HG03378 (cell line): ENCODE results near the gene ATG7.
"Not testable (repeated sequence)": the region's sequence is repeated elsewhere in the genome, so short reads cannot be mapped to it uniquely, and the experiment has no call there.

Experiments
- ATAC-seq: cut with Tn5 transposase; IDR thresholded peaks from one replicate; pipeline ENCODE4 v1.9.1; 2021; ENCODE audit warnings: mild to moderate bottlenecking, moderate library complexity; ENCODE audit not compliant: unreplicated experiment

ATG7 gene

DNA sequence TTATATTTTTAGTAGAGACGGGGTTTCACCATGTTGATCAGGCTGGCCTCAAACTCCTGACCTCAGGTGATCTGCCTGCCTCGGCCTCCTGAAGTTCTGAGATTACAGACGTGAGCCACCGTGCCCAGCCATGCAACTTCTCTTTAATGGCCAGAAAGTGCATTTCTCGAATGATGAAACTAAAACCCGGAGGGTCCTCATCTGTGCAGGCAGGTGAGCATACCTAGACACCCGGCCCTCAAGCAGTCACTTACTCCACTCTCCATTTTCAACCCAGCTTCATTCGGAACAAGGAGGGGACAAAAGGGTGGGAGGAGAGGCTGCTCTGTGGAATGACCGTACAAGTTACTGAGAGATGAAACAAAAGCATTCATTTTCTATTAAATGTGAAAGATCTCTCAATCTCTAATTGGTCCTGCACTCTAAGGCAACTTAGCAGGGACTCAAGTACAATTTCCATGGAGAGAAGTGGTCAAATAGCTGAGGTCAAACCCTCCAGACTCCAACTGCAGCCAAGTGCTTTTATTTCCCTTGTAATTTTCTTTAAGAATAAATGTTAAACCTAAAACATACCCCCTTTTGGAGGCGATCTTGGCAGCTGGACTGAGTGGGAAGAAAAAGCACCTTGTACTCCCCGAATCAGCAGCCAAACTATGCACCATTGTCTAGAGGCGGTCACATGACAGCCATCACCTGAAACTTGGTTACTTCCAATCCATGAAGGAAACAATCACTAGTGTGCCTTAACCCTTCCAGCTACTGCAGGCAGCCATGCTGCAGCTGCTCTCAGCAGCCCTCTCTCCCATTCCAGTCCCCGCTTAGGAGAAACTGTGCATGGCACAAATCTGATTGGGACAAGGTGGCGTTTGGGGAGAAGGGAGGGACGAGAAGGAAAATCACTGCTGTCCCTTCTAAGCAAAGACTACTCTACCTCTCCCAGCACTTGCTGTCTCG lies 309.3 kb downstream of the ATG7 start:
- no peak for ATAC-seq

DNA sequence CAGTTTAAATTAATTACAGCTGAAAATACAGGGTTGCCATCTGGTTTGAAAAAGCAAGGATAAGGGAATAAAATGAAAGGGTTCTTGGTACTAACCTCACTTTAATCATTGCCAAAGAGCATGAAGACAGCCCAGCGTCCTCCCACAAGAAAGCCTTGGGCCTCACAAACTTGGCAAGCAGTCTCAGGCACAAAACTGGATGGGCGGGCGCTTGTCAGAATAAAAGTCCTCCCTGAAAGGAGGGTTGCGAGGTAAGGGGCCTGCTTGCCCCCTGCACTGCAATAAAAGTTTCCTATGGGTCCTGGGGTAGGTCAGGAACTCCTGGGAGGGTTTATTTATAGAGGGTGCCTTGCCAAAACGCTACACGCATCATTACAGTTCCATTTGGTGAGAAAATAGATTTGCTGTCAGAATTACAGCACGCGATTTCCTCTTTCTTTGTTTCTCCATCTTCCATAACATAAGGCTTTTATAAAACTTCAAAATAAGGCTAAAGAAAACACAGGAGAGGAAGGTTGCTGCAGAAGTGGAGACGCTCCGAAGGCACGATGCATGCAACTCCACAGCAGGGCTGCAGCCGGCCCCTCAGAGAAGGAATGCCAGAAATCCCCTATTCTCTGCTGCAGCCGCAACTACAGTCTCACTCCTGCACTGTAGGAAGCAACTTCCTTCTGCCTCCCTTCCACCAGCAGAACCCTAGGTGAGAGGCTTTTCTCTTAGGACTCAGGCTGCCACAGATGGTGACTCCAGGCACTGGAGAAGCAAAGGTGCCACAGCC lies 310.2 kb downstream of the ATG7 start:
- no peak for ATAC-seq

DNA sequence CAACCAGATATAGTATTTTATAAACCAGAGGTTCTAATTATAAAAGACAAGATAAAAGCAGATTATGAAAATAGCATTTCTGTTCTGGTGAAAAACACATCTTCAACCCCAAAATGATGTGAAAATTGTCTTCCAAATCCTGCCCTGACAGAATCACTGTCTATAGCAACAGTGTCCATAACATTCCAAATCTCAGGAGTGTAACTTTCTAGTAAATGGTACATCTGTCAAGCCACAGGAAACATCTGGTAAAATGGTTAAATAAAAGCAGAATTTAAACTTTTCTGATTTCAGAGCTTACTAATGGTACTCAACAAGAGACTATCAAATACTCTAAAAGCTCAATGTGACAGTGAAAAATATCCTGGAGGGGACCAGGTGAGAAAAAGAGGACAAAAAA lies 311.0 kb downstream of the ATG7 start:
- no peak for ATAC-seq

DNA sequence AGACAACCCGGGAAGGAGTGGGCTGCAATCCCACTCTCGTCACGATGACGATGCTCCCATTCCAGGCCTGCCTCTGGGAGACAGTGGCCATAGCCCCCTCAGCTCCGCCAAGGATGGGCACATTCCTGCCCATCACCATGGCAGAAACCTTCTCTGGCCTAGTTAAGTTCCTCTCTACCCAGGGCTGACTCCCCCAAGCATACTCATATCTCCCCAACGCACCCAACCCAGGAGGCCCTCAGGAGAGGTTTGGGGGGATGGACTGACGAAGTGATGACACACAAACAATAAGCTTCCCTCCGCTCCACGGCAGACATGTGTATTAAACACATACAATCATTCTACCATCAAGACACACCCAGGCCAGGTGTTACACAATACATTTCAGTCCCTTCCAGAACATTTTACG lies 311.4 kb downstream of the ATG7 start:
- no peak for ATAC-seq

DNA sequence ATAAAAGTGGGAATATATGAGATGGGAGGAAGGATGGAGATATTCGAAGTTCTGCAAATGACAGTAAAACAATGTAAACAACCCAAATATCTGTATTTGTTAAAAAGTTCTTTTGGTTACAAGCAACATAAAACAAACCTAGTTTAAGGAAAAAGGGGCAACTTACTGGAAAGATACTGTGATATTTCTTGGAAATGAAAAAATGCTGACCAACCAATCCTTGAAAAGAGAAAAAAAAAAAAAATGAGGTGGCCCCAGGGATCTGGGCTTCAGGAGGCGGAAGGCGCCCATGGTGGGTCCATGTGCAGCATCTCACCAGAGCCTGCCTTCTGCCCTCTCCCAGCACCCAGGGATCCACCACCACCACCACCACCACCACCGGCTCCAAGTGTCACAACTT lies 312.4 kb downstream of the ATG7 start:
- no peak for ATAC-seq

DNA sequence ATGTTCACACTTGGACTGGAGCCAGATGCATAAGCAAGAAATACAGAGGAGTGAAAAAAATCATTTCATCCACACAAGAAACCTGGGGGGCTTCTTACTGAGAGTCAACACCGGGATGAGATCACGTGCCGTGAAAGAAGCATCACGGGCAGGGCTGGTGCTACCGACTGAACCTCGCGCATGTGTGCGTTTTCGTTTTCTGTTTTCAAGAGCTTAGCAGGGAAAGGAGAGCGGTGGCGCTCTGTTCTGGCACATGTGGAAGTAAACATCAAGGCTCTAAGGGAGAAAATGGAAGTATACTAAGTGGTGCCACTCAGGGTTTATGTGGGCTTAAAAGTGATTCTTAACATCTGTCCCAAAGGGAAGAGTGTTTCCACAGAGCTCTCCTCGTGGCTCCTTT lies 315.6 kb downstream of the ATG7 start:
- no peak for ATAC-seq

DNA sequence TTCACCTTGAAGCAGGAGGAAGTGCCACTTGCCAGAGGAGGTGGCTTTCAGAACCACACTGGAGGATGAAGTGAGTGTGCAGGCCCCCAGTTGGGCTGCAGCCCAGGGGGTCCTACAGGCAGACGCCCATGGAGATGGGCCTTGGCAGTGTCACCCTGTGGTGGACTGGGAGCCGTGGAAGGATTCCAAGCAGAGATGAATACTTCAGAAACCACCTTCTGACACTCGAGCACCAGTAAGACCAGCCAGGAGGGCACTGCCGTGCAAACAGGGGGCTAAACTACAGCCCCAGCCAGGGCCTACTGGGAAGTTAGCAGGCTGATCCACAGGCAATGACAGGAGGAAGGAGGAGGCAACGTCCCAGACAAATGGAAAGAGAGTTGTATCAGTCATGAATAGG lies 316.1 kb downstream of the ATG7 start:
- ATAC-seq, result no peak

DNA sequence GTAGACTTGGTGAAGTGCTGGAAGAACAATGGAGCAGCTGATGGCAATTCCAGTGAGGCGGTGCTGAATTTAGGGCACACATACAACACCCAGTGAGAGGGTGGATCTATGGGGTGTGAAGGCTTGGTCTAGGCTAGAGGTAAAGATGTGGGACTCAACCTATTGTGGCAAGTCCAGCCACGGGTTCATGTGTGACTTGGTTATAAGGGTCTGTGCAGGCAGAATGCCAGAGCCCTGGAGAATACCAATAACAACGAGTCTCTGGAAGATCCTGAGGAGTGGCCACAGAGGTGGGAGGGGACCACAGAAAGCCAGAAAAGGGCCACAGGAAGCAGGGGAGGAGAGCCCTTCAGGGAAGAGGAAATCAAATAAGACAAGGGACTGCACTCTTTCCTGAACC lies 316.6 kb downstream of the ATG7 start:
- ATAC-seq, result no peak

DNA sequence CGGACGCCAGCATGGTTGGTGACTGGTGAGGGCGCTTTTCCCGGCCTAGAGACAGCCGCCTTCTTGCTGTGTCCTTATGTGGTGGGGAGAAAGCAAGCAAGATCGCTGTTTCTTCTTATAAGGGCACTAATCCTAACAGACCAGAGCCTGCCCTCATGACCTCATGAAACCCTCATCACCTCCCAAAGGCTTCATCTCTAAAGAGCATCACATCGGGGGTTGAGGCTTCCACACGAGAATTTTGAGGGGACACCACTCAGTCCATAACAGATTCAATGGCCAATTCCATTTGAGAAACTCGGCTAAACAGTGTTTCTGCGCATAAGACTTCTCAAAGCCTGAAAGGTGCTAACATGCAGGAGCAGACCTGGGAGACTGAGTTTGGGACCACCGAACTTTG lies 317.5 kb downstream of the ATG7 start:
- ATAC-seq, result no peak

DNA sequence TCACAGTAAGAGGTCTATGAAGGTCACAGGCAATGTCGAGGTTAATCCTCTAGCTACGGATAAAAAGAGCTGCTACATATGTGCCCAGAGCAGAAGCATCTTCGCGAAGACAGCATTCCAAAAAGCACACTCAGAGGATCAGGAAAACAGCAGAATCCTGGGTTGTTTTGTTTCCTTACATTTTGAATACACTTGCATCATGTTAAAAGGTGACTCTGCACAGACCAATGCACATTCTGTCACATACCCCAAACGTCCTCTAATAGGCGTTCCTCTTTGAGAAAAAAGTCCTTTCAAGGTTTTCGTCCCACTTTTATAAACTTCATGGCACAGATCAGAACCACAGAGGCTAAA lies 318.8 kb downstream of the ATG7 start:
- ATAC-seq, result no peak

DNA sequence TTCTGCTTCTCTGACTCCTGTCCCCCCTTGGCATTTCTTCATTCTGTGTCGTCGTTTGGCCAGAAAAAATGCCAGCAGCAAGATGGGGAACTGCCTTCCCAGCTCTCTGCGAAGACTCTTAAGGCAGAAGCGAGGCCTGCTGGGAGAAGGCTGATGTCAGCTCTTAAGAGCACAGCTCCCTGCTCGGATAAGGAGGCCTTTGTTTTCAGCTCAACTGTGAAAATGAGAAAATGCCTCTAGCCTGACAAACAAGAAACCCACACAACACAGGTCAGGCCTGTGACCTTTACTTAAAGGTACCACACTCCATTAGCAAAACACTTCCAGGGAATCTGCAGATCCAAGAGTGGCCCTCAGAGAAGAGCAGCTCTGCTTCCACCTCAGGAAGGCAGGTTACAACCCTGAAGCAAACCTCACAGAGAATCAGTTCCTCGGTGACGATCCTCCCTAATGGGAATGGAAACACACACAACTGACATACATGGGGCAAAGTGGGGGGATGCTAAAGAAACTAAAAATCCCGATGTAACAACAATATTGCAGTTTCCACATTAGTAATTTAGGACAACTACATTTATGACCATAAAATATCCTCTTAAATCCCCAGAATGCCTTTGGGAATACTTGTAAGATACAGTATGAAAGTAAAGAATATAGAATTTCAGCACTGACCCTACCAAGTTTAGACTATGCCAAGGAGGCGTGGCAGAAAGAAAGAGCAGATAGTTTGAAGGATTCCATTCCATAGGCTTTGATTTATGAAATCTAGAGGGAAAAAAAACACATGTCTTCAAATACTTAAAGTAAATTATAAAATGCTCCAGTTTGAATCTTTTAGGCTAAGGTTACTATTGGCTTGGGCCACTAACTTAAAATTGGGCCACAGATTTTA lies 319.4 kb downstream of the ATG7 start:
- no peak for ATAC-seq

DNA sequence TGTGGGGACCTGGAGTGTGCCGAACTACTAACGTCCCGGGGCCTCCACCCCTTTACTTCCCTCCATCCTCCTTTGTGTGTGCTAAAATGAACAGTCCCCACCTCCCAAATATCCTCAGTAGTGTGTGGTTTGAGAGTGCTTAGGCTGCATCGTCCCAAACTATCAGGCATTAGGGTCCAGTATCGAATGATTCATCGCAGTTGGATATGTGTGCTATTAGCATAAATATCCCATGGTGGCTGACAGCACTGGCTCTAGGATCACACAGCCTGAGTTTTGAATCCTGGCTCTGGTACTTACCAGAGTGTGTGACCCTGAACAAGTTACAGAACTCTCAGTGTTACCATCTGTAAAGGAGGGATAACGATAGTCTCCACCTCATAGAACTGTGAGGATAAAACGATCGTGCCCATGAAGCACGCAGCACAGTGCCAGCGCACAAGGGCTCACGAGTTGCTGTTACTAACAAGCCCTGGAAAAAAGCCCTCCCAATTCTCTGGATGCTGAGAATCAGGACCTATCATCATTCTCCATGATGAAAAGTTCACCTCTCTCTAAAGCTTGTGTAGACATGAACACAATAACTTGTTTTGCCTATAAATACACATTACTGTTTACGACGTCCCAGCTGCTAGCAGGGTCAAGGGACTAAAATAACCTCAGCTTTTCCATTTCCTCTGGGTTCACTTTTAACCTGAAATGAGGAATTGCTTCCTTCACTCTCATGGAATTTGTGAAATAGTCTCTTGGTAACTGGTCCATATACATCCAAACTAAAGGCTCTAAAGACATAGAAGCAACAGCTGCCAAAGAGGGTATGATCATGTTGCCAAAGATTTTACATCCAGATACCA lies 320.5 kb downstream of the ATG7 start:
- ATAC-seq, result no peak

DNA sequence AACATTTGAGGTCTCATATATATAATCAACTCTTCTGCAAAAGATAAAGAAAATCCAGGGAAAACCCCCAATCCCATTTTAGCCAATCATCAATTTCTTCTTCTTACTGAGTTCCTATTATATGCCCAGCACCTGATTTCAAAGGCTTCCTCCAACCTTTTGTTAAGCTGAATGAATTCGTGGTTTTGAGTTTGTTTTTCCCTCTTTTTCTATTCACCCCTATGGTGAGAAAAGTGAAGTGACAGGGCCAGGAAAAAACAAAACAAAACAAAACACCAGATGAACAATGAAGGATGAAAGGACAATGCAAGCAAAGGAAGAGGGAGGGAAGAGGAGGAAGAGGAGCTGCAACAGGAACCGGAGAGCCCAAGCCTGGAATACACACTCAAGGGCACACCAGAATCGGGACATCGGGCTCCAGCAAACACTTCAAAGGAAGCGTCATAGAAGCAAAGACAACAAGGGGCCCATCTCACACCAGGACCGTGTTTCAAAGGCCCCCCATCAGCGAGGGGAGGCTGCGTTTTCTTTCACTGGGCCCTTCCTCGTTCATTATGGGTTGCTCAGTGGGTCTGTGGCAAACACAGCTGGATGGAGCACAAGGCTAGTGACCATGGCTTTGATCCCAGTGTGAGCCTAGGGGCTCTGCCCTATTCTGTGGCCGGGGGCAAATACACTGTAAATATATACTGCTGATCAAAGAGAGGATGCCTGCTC lies 321.3 kb downstream of the ATG7 start:
- ATAC-seq, result no peak

DNA sequence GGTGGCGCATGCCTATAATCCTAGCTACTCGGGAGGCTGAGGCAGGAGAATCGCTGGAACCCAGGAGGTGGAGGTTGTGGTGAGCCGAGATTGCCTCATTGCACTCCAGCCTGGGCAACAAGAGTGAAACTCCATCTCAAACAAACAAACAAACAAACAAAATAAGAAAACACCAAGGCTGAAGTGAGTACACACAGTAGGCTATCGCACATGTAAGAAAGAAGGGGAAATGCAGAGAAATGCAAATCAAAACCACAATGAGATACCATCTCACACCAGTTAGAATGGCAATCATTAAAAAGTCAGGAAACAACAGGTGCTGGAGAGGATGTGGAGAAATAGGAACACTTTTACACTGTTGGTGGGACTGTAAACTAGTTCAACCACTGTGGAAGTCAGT lies 322.8 kb downstream of the ATG7 start:
- not testable (repeated sequence) for ATAC-seq

DNA sequence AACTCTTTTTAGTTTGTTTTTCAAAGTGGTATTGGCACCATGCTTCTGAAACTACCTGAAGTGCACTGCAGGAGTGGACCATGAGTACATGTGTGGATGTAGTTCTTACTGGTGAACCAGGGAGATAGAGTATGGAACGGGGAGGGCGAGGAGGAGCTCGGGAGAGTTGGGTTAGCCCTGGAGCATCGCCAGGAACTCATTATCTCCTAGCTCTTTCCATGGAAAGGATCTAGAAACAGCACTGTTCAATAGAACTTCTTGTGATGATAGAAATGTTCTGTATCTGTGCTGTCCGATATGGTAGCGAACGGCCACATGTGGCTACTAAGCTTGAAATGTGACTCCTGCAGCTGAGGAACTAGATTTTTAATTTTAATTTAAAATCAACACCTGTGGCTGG lies 324.2 kb downstream of the ATG7 start:
- no peak for ATAC-seq

DNA sequence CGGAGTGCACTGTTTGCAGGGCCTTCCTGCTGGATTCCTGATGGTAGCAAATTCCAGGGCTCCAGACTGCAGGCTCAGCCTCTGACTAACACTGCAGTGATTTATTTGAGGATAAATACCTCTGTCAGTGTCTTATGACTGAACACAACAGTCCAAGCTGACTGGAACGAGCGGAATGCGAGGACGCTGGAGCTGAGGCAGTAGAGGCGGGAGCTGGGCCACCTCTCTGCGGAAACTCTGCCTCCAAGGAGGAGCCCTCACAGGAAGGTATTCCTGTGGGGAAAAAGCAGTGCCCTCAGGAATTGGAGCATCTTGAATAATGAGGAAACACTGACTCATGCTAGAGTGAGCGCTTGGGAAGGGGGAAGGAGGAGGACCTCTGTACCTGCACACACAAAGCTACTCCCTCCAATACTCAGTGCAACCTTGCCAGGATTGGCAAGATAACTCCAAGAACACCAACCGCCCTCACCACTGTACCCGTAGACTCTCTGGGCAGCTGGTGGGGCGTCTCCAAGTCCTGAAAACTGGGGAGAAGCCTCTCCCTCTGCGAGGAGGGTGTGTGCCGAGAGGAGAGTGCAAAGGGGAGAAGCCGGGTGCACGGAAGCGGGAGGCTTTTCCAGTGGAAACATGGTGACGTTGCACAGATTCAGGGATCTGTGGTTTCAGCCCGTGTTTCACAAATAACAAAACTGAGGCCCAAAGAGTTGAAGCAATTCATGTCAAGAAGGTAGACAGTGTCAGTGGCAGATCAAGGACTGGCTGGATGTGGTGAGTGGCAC lies 328.5 kb downstream of the ATG7 start:
- no peak for ATAC-seq

DNA sequence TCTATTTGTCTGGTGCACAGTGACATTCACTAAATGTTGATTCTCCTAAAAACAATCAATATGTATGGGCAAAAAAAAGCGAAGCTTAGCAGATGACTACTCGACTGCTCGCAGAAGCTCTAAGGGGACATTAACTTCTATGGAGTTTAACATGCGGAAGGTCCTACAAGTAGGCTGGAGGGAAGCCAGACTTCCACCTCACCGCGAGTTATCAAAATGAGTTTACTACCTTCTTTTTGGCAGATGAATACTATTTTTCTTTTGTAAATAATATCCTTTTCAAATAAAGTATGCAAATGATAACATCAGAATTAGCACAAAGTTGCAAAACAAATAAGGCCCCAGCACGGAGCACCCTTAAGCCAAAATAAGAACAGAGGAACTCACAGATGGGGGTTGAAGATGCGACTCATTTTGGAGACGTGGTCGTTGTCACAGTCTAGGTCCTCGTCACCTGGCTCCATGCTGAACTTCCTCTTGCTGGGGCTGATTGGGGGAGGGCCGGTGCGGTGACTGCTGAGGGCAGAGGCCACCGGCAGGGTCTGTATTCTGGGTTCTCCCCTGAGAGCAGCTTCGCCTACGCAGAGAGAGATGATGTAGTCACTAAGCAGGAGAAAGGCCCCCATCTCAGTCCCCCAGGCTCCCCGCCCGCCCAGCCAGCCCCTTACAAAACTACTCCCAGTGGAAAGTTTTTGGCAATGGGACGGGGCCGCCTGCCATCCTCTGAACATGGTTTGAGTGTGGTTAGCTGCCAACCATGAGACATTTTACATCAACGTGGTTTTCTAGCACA lies 329.4 kb downstream of the ATG7 start:
- ATAC-seq, result peak; percentile 82

DNA sequence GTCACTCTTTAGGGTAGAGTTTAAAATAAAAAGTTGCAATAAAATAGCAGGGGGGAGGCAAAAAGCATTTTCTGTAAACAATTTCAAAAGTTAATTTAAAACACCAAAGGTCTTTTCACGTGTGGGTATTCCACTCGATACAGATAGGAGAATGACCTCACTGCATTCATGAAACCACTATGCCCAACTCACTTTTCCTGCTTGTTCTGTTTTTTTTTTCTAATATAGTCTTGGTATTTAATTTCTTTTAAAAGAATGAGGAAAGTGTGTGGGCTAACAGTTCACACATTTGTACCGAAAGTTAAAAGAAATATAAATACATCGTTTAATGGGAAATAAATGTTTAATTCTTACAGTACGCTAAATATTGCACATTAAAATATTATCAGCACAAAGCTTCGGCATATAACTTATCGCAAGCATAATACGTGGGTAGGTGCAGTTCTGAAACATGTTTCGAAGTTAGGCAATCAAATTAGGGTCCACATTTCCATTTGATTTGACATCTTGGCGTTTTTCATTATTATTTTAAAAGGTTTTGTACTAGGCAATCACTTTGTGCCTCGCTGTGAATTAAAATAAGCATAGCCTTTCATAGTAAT lies 330.1 kb downstream of the ATG7 start:
- no peak for ATAC-seq
